MCF 10A (cell line): ENCODE data around the gene A4GALT. TPM values are rescaled to one million over a fixed set of nuclear protein-coding genes. Genes with fewer than 3 reads are reported as not detected.

Source experiments
- BruUV-seq: library from RNA; stranded (reverse); fragments of 400-500 nt; replicated peaks from 2 replicates; lab custom pipeline; 2021; lab: Mats Ljungman, UMichigan
- CTCF ChIA-PET: fragments of 300-600 bp; sonication (Branson Sonifier 250); formaldehyde crosslinking; extraction: SDS; loops from one replicate; lab custom pipeline; 2021; ENCODE audit warnings: antibody characterized with exemption, inconsistent platforms; lab: Yijun Ruan, JAX
- POLR2A ChIA-PET: fragments of 300-600, 350-650 bp; sonication (Branson Sonifier 250); formaldehyde crosslinking; extraction: SDS; loops from one replicate; lab custom pipeline; 2020; ENCODE audit warnings: antibody characterized with exemption, inconsistent platforms; lab: Yijun Ruan, JAX
- DNase-seq: peaks from one replicate; pipeline ENCODE4 v3.0.0-alpha.2; 2018; ENCODE audit not compliant: unreplicated experiment
- H3K27ac Mint-ChIP-seq: one replicate; pipeline ENCODE4 v1.8.0; 2022; ENCODE audit warnings: mild to moderate bottlenecking, low read depth, mixed read lengths; ENCODE audit not compliant: unreplicated experiment
- H3K27me3 Mint-ChIP-seq: one replicate; pipeline ENCODE4 v1.8.0; 2022; ENCODE audit warnings: mixed read lengths; ENCODE audit not compliant: insufficient read depth, unreplicated experiment
- H3K36me3 Mint-ChIP-seq: one replicate; pipeline ENCODE4 v1.8.0; 2022; ENCODE audit warnings: mild to moderate bottlenecking, moderate library complexity, mixed read lengths; ENCODE audit not compliant: insufficient read depth, unreplicated experiment
- H3K4me1 Mint-ChIP-seq: one replicate; pipeline ENCODE4 v1.8.0; 2022; ENCODE audit warnings: mixed read lengths; ENCODE audit not compliant: insufficient read depth, unreplicated experiment
- H3K4me3 Mint-ChIP-seq: one replicate; pipeline ENCODE4 v1.8.0; 2022; ENCODE audit warnings: mild to moderate bottlenecking, moderate library complexity, mixed read lengths; ENCODE audit not compliant: unreplicated experiment
- H3K9me3 Mint-ChIP-seq: one replicate; pipeline ENCODE4 v1.8.0; 2022; ENCODE audit warnings: mixed read lengths; ENCODE audit not compliant: unreplicated experiment
- CTCF ChIP-seq: fragments of 200-600 bp; IDR thresholded peaks from one replicate; pipeline ENCODE4 v1.8.0; 2022; ENCODE audit warnings: antibody characterized with exemption, mild to moderate bottlenecking; ENCODE audit not compliant: unreplicated experiment
- intact Hi-C: fragments of 100-400 bp; cut with micrococcal nuclease; formaldehyde crosslinking; loops from 2 replicates; pipeline ENCODE4 v1.14.1; 2022
- total RNA-seq: library from RNA; stranded (reverse); gene quantifications from 2 replicates; pipeline ENCODE4 v1.2.3, GENCODE V29; 2022

A4GALT gene
- total RNA-seq, 1 experiment from 2014 or later, result 8.7 TPM

GRCh38 chr22:42685941-42686653 lies 34.6 kb downstream of the A4GALT start:
- POLR2A ChIA-PET, result interaction anchor here (0.7 to 4.8 kb wide), 3 partner anchors 16 to 610 kb away, joined by 3 to 30 read pairs (median 5); no protein-coding TSS in a partner anchor
- peaks cover 30% of the 10 kb centered on the region for H3K4me1 Mint-ChIP-seq
- no peaks in the 10 kb centered on the region for H3K27me3 Mint-ChIP-seq
- peak; percentile 57 for DNase-seq
- peak overlapping the region; percentile 2 for H3K4me3 Mint-ChIP-seq
- no peak for TF ChIP-seq CTCF
- CTCF ChIA-PET, result interaction anchor here (0.6 to 0.8 kb wide), 2 partner anchors 53 to 91 kb away, joined by 3 read pairs; no protein-coding TSS in a partner anchor
- no peaks in the 10 kb centered on the region for H3K9me3 Mint-ChIP-seq
- peak overlapping the region; percentile 33 for H3K27ac Mint-ChIP-seq
- peaks cover 11% of the 10 kb centered on the region for H3K36me3 Mint-ChIP-seq
- no TSS peak for BruUV-seq
- intact Hi-C loops, result no loop called here

GRCh38 chr22:42684462-42685195 lies 36.0 kb downstream of the A4GALT start:
- peaks cover 39% of the 10 kb centered on the region for H3K4me1 Mint-ChIP-seq
- CTCF ChIA-PET, result no interaction called here
- H3K27ac Mint-ChIP-seq, result no peak overlapping the region

GRCh38 chr22:42683578-42684283 lies 36.9 kb downstream of the A4GALT start:
- Mint-ChIP-seq H3K4me3 (no peak overlapping the region), H3K36me3 (peaks cover 4% of the 10 kb centered on the region), H3K27me3 (no peaks in the 10 kb centered on the region), H3K4me1 (peaks cover 36% of the 10 kb centered on the region), H3K9me3 (no peaks in the 10 kb centered on the region), H3K27ac (no peak overlapping the region)
- CTCF ChIA-PET, result interaction anchor here (1.1 kb wide), 1 partner anchor 137 kb away, joined by 3 read pairs; no protein-coding TSS in a partner anchor
- POLR2A ChIA-PET, result interaction anchor here (0.8 to 1.3 kb wide), 4 partner anchors 10 to 66 kb away, joined by 3 read pairs; partner anchors contain the start of gene CYB5R3
- BruUV-seq, result no TSS peak
- TF ChIP-seq CTCF, result no peak
- no peak for DNase-seq
- intact Hi-C loops, result no loop called here

More at GRCh38 chr22:42684462-42685195, 36.0 kb downstream of the A4GALT start:
- TF ChIP-seq CTCF, result no peak
- BruUV-seq, result no TSS peak
- no peaks in the 10 kb centered on the region for H3K27me3 Mint-ChIP-seq
- no peak overlapping the region for H3K4me3 Mint-ChIP-seq
- DNase-seq, result no peak
- H3K36me3 Mint-ChIP-seq, result peaks cover 11% of the 10 kb centered on the region
- POLR2A ChIA-PET, result interaction anchor here (0.8 to 1.0 kb wide), 2 partner anchors 8 to 35 kb away, joined by 3 read pairs; partner anchors contain the start of gene CYB5R3
- H3K9me3 Mint-ChIP-seq, result no peaks in the 10 kb centered on the region
- intact Hi-C loops, result no loop called here
